ENCODE results near the gene ASPN. TPM values are rescaled to one million over a fixed set of nuclear protein-coding genes. Genes with fewer than 3 reads are reported as not detected.

Gene ASPN
- polyA plus RNA-seq, 1 donor from 2014 or later: 0.35 TPM

GRCh38 chr9:92527832-92528521 is 45.7 kb upstream of the ASPN start:
- H3K27ac ChIP-seq (ENCODE audit: low read length): no peak overlapping the region
- H3K9ac ChIP-seq (ENCODE audit: low read length): no peak overlapping the region
- no peaks in the 10 kb centered on the region for H3K27me3 ChIP-seq (ENCODE audit: insufficient read depth, low read depth, low read length)
- no peaks in the 10 kb centered on the region for H3K36me3 ChIP-seq (ENCODE audit: insufficient read depth, low read length)
- no peaks in the 10 kb centered on the region for H3K79me2 ChIP-seq (replicated peaks; ENCODE audit: insufficient read depth, low read length)
- no peaks in the 10 kb centered on the region for H3F3A ChIP-seq (ENCODE audit: insufficient read depth, low read length, poor library complexity, severe bottlenecking)
- no peaks in the 10 kb centered on the region for H3K9me3 ChIP-seq (ENCODE audit: low read length)
- H3K9me2 ChIP-seq (ENCODE audit: insufficient read depth, low read length): no peaks in the 10 kb centered on the region
- H3K4me2 ChIP-seq (ENCODE audit: low read length): no peak overlapping the region
- TF ChIP-seq POLR2AphosphoS5 (IDR thresholded peaks at IDR 0.05) (no peak), MXI1 (conservative IDR thresholded peaks at IDR 0.05; ENCODE audit: poor library complexity, severe bottlenecking) (no peak), EP300 (conservative IDR thresholded peaks at IDR 0.05; ENCODE audit: poor library complexity, severe bottlenecking) (no peak), CTCF (IDR thresholded peaks at IDR 0.05; ENCODE audit: poor library complexity, severe bottlenecking) (no peak), RAD21 (conservative IDR thresholded peaks at IDR 0.05) (no peak), REST (IDR thresholded peaks at IDR 0.05; ENCODE audit: borderline replicate concordance) (no peak)
- H2AFZ ChIP-seq (ENCODE audit: low read depth, low read length): no peak overlapping the region
- no peak overlapping the region for H3K4me3 ChIP-seq (ENCODE audit: low read length)
- H4K20me1 ChIP-seq (ENCODE audit: insufficient read depth): no peaks in the 10 kb centered on the region

GRCh38 chr9:92527291-92527828 is 45.1 kb upstream of the ASPN start:
- no peak overlapping the region for H3K27ac ChIP-seq (ENCODE audit: low read length)
- H3K36me3 ChIP-seq (ENCODE audit: insufficient read depth, low read length): no peaks in the 10 kb centered on the region
- H3K9me2 ChIP-seq (ENCODE audit: insufficient read depth, low read length): no peaks in the 10 kb centered on the region
- no peaks in the 10 kb centered on the region for H3K79me2 ChIP-seq (replicated peaks; ENCODE audit: insufficient read depth, low read length)
- no peaks in the 10 kb centered on the region for H3F3A ChIP-seq (ENCODE audit: insufficient read depth, low read length, poor library complexity, severe bottlenecking)
- TF ChIP-seq CTCF (IDR thresholded peaks at IDR 0.05; ENCODE audit: poor library complexity, severe bottlenecking): no peak
- no peak for TF ChIP-seq MXI1 (conservative IDR thresholded peaks at IDR 0.05; ENCODE audit: poor library complexity, severe bottlenecking)
- no peak for TF ChIP-seq SMC3 (conservative IDR thresholded peaks at IDR 0.05; ENCODE audit: poor library complexity)
- TF ChIP-seq EP300 (conservative IDR thresholded peaks at IDR 0.05; ENCODE audit: poor library complexity, severe bottlenecking): no peak
- no peak for TF ChIP-seq EZH2 (IDR thresholded peaks at IDR 0.05; ENCODE audit: borderline replicate concordance, insufficient read depth, low read length, poor library complexity, severe bottlenecking)
- no peak for TF ChIP-seq REST (IDR thresholded peaks at IDR 0.05; ENCODE audit: borderline replicate concordance)
- no peak for TF ChIP-seq RAD21 (conservative IDR thresholded peaks at IDR 0.05)
- TF ChIP-seq POLR2AphosphoS5 (IDR thresholded peaks at IDR 0.05): no peak
- no peak for TF ChIP-seq TAF1 (IDR thresholded peaks at IDR 0.05; ENCODE audit: low read depth)
- H3K4me2 ChIP-seq (ENCODE audit: low read length): no peak overlapping the region
- no peak overlapping the region for H3K4me3 ChIP-seq (ENCODE audit: low read length)
- no peak overlapping the region for H2AFZ ChIP-seq (ENCODE audit: low read depth, low read length)
- H4K20me1 ChIP-seq (ENCODE audit: insufficient read depth): no peaks in the 10 kb centered on the region
- H3K9ac ChIP-seq (ENCODE audit: low read length): no peak overlapping the region
- H3K9me3 ChIP-seq (ENCODE audit: low read length): no peaks in the 10 kb centered on the region
- no peaks in the 10 kb centered on the region for H3K27me3 ChIP-seq (ENCODE audit: insufficient read depth, low read depth, low read length)

Measured in neural cell (in vitro differentiated cells).